ENCODE measurements around the gene ATOSB.
A peak's percentile ranks its signal among the peaks of the same experiment; 100 is the strongest.

ATOSB gene

DNA sequence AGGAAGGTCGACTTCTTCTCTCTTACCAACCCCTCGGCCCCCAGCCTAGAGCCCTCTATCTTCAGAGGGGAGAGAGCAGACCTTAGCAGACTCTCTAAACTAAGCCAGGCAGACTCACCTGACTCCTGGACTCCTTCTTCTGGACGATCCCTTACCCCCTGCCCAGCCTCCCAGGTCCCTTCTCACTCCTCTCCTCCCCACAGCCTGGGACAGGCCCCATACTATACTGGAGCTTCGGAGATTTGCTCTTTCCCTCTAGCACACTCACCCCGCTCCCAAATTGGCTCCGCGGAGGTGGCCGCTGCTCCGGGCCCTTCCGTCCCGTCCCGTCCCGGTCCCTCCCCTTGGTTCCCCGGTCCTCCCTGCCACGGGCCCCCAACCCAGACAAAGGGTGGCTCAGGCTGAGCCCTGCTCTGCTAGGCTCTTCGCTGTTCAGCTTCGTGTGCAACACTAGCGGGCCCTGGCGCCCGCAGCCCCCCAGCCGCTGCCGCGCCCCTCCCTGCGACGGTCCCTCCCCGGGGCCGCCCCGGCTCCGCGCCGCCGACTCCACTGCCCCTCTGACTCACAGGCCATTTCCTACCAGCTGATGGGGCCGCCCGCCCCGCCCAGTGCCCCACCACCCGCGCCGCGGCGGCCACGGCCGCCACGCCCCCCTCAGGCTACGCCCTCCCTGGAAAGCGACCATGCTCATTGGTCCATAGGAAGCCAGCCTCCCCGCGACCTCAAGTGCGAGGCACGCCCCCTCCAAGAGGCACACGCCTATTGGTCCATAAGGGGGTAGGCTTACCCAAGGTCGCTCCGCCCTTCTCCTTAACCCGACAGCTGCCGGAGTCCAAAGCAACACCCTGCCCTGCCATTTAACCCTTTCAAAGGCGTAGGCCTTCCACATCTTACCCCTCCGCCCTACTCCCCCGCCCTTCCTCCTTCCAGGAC lies 4.4 kb downstream of the ATOSB start:
- Histone ChIP-seq H3F3A (ENCODE audit: insufficient read depth, low read length) (no peaks in the 10 kb centered on the region), H3K9ac (ENCODE audit: low read length) (peak overlapping the region; percentile 56), H3K4me3 (ENCODE audit: low read depth, low read length, poor library complexity, severe bottlenecking) (peak overlapping the region; percentile 62), H4K20me1 (ENCODE audit: insufficient read depth, low read length) (no peaks in the 10 kb centered on the region), H3K27me3 (ENCODE audit: insufficient read depth, low read length) (no peaks in the 10 kb centered on the region), H3K4me1 (ENCODE audit: insufficient read depth, low read length, severe bottlenecking) (peaks cover 31% of the 10 kb centered on the region), H3K36me3 (ENCODE audit: insufficient read depth, low read length) (no peaks in the 10 kb centered on the region; the same call in 1 of the 2 replicates), H3K79me2 (ENCODE audit: insufficient read depth, low read length) (no peaks in the 10 kb centered on the region), H3K9me3 (ENCODE audit: low read length) (no peaks in the 10 kb centered on the region), H2AFZ (ENCODE audit: low read length) (no peak overlapping the region), H3K9me2 (ENCODE audit: low read depth, low read length) (no peaks in the 10 kb centered on the region), H3K4me2 (ENCODE audit: low read length) (peak overlapping the region; percentile 77), H3K27ac (ENCODE audit: low read depth, low read length, poor library complexity, severe bottlenecking) (no peak overlapping the region)
- TF ChIP-seq, protein P1, sequence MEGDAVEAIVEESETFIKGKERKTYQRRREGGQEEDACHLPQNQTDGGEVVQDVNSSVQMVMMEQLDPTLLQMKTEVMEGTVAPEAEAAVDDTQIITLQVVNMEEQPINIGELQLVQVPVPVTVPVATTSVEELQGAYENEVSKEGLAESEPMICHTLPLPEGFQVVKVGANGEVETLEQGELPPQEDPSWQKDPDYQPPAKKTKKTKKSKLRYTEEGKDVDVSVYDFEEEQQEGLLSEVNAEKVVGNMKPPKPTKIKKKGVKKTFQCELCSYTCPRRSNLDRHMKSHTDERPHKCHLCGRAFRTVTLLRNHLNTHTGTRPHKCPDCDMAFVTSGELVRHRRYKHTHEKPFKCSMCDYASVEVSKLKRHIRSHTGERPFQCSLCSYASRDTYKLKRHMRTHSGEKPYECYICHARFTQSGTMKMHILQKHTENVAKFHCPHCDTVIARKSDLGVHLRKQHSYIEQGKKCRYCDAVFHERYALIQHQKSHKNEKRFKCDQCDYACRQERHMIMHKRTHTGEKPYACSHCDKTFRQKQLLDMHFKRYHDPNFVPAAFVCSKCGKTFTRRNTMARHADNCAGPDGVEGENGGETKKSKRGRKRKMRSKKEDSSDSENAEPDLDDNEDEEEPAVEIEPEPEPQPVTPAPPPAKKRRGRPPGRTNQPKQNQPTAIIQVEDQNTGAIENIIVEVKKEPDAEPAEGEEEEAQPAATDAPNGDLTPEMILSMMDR (IDR thresholded peaks at IDR 0.05; ENCODE audit: low read length), result no peak
- TF ChIP-seq EZH2 (IDR thresholded peaks at IDR 0.05; ENCODE audit: borderline replicate concordance, low read length), result no peak

DNA sequence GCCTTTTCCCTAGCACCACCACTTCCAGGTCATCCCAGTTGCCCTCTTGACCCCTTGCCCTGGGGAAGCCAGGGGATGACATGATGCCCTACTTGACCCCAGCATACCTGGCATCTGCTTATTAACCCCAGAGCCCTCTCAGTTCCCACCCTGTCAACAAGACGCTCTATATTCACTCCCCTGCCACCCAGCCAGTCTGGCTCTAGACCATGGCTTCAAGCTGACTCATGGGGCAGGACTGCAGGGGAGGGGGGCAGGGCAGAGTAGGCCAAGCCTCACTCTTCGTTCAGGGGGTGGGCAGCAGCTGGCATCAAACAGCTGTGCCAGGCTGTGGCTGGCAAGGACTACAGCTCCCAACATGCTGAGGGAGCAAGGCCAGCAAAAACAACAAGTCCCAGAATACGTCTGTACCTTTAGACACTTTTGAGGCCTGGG lies 5.3 kb downstream of the ATOSB start:
- H3K9ac ChIP-seq (ENCODE audit: low read length), result no peak overlapping the region
- H3F3A ChIP-seq (ENCODE audit: insufficient read depth, low read length), result no peaks in the 10 kb centered on the region
- H3K36me3 ChIP-seq (ENCODE audit: insufficient read depth, low read length), result no peaks in the 10 kb centered on the region; the same call in 1 of the 2 replicates
- no peaks in the 10 kb centered on the region for H4K20me1 ChIP-seq (ENCODE audit: insufficient read depth, low read length)
- H3K79me2 ChIP-seq (ENCODE audit: insufficient read depth, low read length), result no peaks in the 10 kb centered on the region
- no peak overlapping the region for H3K4me2 ChIP-seq (ENCODE audit: low read length)
- no peak overlapping the region for H3K4me3 ChIP-seq (ENCODE audit: low read depth, low read length, poor library complexity, severe bottlenecking)
- H3K4me1 ChIP-seq (ENCODE audit: insufficient read depth, low read length, severe bottlenecking), result peaks cover 29% of the 10 kb centered on the region
- no peaks in the 10 kb centered on the region for H3K27me3 ChIP-seq (ENCODE audit: insufficient read depth, low read length)
- TF ChIP-seq, protein P1 (IDR thresholded peaks at IDR 0.05; ENCODE audit: low read length), result no peak
- TF ChIP-seq EZH2 (IDR thresholded peaks at IDR 0.05; ENCODE audit: borderline replicate concordance, low read length), result no peak
- no peak overlapping the region for H2AFZ ChIP-seq (ENCODE audit: low read length)
- H3K9me3 ChIP-seq (ENCODE audit: low read length), result no peaks in the 10 kb centered on the region
- no peak overlapping the region for H3K27ac ChIP-seq (ENCODE audit: low read depth, low read length, poor library complexity, severe bottlenecking)
- H3K9me2 ChIP-seq (ENCODE audit: low read depth, low read length), result no peaks in the 10 kb centered on the region

DNA sequence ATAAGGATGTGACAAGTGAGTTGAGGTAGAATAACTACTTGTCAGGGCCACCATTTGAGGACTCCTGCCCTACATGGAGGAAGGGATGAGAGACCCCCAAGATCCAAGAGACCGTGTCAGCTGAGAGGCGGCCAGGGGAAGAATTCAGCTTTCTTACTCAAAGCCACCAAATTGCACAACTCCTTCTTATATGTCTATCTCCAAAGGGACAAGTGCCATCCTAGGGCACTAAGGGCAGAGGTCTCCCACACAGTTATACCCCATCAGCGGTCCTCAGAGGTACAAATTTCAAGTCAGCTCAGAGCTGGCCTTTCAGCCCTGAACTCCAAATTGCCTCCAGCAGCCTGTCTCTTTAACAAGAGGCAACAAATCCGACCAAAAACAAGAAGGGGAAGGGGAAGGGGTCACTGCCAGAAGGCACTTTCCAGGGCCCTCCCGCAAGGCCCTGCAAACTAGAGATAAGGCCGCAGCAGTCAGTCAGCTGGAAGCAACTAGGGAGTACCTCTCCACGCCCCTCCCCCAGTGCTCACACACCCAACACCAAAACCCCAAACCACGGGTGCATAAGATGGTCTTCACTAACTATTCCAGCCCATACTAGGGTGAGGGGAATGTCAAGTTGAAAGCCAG lies 6.6 kb downstream of the ATOSB start:
- Histone ChIP-seq H3K4me2 (ENCODE audit: low read length) (no peak overlapping the region), H3K4me3 (ENCODE audit: low read depth, low read length, poor library complexity, severe bottlenecking) (no peak overlapping the region), H3K36me3 (ENCODE audit: insufficient read depth, low read length) (no peaks in the 10 kb centered on the region; the same call in 1 of the 2 replicates), H3K9me3 (ENCODE audit: low read length) (no peaks in the 10 kb centered on the region), H3K27me3 (ENCODE audit: insufficient read depth, low read length) (no peaks in the 10 kb centered on the region), H3K27ac (ENCODE audit: low read depth, low read length, poor library complexity, severe bottlenecking) (no peak overlapping the region), H3K9ac (ENCODE audit: low read length) (no peak overlapping the region), H3K9me2 (ENCODE audit: low read depth, low read length) (no peaks in the 10 kb centered on the region), H2AFZ (ENCODE audit: low read length) (no peak overlapping the region), H4K20me1 (ENCODE audit: insufficient read depth, low read length) (no peaks in the 10 kb centered on the region), H3K79me2 (ENCODE audit: insufficient read depth, low read length) (no peaks in the 10 kb centered on the region), H3F3A (ENCODE audit: insufficient read depth, low read length) (no peaks in the 10 kb centered on the region), H3K4me1 (ENCODE audit: insufficient read depth, low read length, severe bottlenecking) (peaks cover 17% of the 10 kb centered on the region)
- no peak for TF ChIP-seq EZH2 (IDR thresholded peaks at IDR 0.05; ENCODE audit: borderline replicate concordance, low read length)
- TF ChIP-seq, protein P1 (IDR thresholded peaks at IDR 0.05; ENCODE audit: low read length), result no peak

All from OCI-LY1 (cell line).